ACC112 (cell line): ENCODE data around the gene FILIP1.

ENCODE experiments used
- H2AFZ ChIP-seq: fragments of 200-600 bp; sonication (generic); one replicate; pipeline ENCODE4 v1.6.0; 2017; ENCODE audit warnings: antibody characterized with exemption, low read length; ENCODE audit not compliant: unreplicated experiment
- H3K27ac ChIP-seq: fragments of 200-600 bp; sonication (generic); 2 replicates; pipeline ENCODE4 v1.5.1; 2014; ENCODE audit warnings: low read depth, mild to moderate bottlenecking, antibody characterized with exemption, low read length, moderate library complexity
- H3K27me3 ChIP-seq: fragments of 200-600 bp; sonication (generic); 2 replicates; pipeline ENCODE4 v1.6.1; 2014; ENCODE audit warnings: mild to moderate bottlenecking, antibody characterized with exemption, low read length, moderate library complexity, mixed read lengths; ENCODE audit not compliant: insufficient read depth
- H3K36me3 ChIP-seq: fragments of 200-600 bp; sonication (generic); 2 replicates; pipeline ENCODE4 v1.6.1; 2016; ENCODE audit warnings: mild to moderate bottlenecking, antibody characterized with exemption, low read length, moderate library complexity, mixed read lengths; ENCODE audit not compliant: insufficient read depth
- H3K4me1 ChIP-seq: fragments of 200-600 bp; sonication (generic); one replicate; pipeline ENCODE4 v1.6.1; 2016; ENCODE audit warnings: low read length, mixed read lengths; ENCODE audit not compliant: insufficient read depth, unreplicated experiment, control insufficient read depth
- H3K4me3 ChIP-seq: fragments of 200-600 bp; sonication (generic); 2 replicates; pipeline ENCODE4 v1.5.1; 2014; ENCODE audit warnings: mild to moderate bottlenecking, low read depth, low read length
- H3K79me2 ChIP-seq: fragments of 200-600 bp; sonication (generic); one replicate; pipeline ENCODE4 v1.6.0; 2016; ENCODE audit warnings: low read length; ENCODE audit not compliant: control insufficient read depth, unreplicated experiment, insufficient read depth

FILIP1 gene

GRCh38 chr6:75268121-75268987 lies 225.2 kb downstream of the FILIP1 start:
- Histone ChIP-seq H3K79me2 (peaks cover 52% of the 10 kb centered on the region), H3K27ac (no peak overlapping the region), H2AFZ (no peak overlapping the region), H3K4me1 (peaks cover 16% of the 10 kb centered on the region), H3K4me3 (no peak overlapping the region), H3K27me3 (no peaks in the 10 kb centered on the region), H3K36me3 (peaks cover 5% of the 10 kb centered on the region; the same call in 1 of the 2 replicates)

DNA sequence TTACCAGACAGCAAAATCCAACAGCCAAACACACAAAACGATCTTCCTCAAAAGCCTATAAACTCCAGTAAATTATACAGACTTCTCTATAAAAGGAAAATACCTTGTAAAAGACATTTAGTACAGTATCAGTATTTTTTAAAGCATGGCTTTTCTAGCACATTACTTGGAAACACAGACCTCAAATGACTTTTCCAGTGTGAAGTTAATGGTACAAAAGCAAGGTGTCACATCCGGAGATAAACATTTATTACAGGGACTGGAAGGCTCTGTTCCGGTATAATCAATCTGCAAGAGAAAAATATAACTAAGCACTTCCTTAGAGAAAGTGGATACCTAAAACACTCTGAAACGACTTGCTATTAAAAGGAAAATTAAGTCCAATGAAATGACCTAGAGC lies 226.1 kb downstream of the FILIP1 start:
- H3K27me3 ChIP-seq = no peaks in the 10 kb centered on the region
- peaks cover 51% of the 10 kb centered on the region for H3K79me2 ChIP-seq
- H3K4me3 ChIP-seq = no peak overlapping the region
- peaks cover 6% of the 10 kb centered on the region; the same call in 1 of the 2 replicates for H3K36me3 ChIP-seq
- H3K27ac ChIP-seq = no peak overlapping the region
- H2AFZ ChIP-seq = no peak overlapping the region
- H3K4me1 ChIP-seq = peaks cover 11% of the 10 kb centered on the region

GRCh38 chr6:75266716-75267291 lies 226.8 kb downstream of the FILIP1 start:
- 0 out of 2 replicates have a peak, but pooled peaks cover 5% of the 10 kb centered on the region for H3K36me3 ChIP-seq
- H2AFZ ChIP-seq = no peak overlapping the region
- no peak overlapping the region for H3K4me3 ChIP-seq
- peaks cover 47% of the 10 kb centered on the region for H3K79me2 ChIP-seq
- no peaks in the 10 kb centered on the region for H3K27me3 ChIP-seq
- no peak overlapping the region for H3K27ac ChIP-seq
- H3K4me1 ChIP-seq = peaks cover 7% of the 10 kb centered on the region

- Histone ChIP-seq H3K27ac (no peak overlapping the region), H3K4me1 (peaks cover 5% of the 10 kb centered on the region), H3K36me3 (peaks cover 26% of the 10 kb centered on the region), H3K27me3 (no peaks in the 10 kb centered on the region), H2AFZ (no peak overlapping the region), H3K79me2 (peaks cover 19% of the 10 kb centered on the region), H3K4me3 (no peak overlapping the region)
Observed at GRCh38 chr6:75263401-75263750, 230.2 kb downstream of the FILIP1 start.

GRCh38 chr6:75262716-75263400 lies 230.7 kb downstream of the FILIP1 start:
- H3K4me1 ChIP-seq = peaks cover under 1% of the 10 kb centered on the region
- H3K4me3 ChIP-seq = no peak overlapping the region
- H3K27me3 ChIP-seq = no peaks in the 10 kb centered on the region
- no peak overlapping the region for H3K27ac ChIP-seq
- H3K79me2 ChIP-seq = peaks cover 15% of the 10 kb centered on the region
- H2AFZ ChIP-seq = no peak overlapping the region
- peaks cover 28% of the 10 kb centered on the region for H3K36me3 ChIP-seq

DNA sequence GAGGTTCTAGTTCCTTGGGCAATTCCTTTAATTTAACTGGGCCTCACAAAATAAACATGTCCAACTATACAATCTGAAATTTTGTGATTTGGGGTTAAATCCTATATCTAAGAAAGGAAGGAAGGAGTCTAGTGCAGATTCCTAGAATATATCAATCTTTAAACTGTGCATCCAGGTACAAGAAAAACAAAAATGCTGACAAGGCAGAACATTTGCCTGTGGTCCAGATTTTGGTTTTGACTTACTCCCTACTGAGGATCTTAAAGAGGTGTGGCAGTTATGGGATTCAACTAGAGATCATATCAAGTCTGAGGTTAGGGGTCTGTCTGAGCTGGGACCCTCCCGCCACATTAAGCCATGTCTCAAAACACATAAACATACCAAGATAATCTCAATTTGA lies 232.3 kb downstream of the FILIP1 start:
- no peak overlapping the region for H3K27ac ChIP-seq
- no peaks in the 10 kb centered on the region for H3K27me3 ChIP-seq
- peaks cover 12% of the 10 kb centered on the region for H3K79me2 ChIP-seq
- H2AFZ ChIP-seq = no peak overlapping the region
- no peak overlapping the region for H3K4me3 ChIP-seq
- H3K36me3 ChIP-seq = peaks cover 34% of the 10 kb centered on the region
- H3K4me1 ChIP-seq = no peaks in the 10 kb centered on the region

GRCh38 chr6:75257343-75258087 lies 236.1 kb downstream of the FILIP1 start:
- no peak overlapping the region for H2AFZ ChIP-seq
- H3K27me3 ChIP-seq = no peaks in the 10 kb centered on the region
- no peaks in the 10 kb centered on the region for H3K79me2 ChIP-seq
- H3K4me3 ChIP-seq = no peak overlapping the region
- H3K27ac ChIP-seq = no peak overlapping the region
- H3K4me1 ChIP-seq = no peaks in the 10 kb centered on the region
- H3K36me3 ChIP-seq = peaks cover 48% of the 10 kb centered on the region

- Histone ChIP-seq H2AFZ (no peak overlapping the region), H3K4me3 (no peak overlapping the region), H3K4me1 (no peaks in the 10 kb centered on the region), H3K27ac (no peak overlapping the region), H3K27me3 (no peaks in the 10 kb centered on the region), H3K79me2 (no peaks in the 10 kb centered on the region), H3K36me3 (peaks cover 18% of the 10 kb centered on the region)
Observed at GRCh38 chr6:75250552-75250951, 243.0 kb downstream of the FILIP1 start.

GRCh38 chr6:75249837-75250236 lies 243.8 kb downstream of the FILIP1 start:
- Histone ChIP-seq H3K4me3 (no peak overlapping the region), H3K27me3 (no peaks in the 10 kb centered on the region), H3K27ac (no peak overlapping the region), H3K4me1 (no peaks in the 10 kb centered on the region), H3K79me2 (no peaks in the 10 kb centered on the region), H2AFZ (no peak overlapping the region), H3K36me3 (peaks cover 11% of the 10 kb centered on the region; the same call in 1 of the 2 replicates)

DNA sequence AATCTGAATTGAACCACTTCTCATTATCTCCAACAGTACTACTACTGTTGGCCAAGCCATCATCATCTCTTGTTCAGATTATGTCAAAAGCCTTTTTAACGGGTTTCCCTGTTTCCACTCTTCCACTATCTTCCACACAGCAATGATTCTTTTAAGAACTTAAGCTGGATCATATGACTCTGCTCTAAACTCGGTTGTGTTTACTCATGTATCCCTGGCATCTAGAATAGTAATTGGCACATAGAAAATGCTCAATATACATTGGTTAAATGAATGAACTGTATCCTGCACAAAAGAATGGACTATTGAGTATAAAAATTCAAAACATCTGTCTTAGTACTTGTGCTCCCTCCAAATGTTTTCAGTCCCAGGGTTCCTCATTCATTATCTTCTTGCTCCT lies 247.2 kb downstream of the FILIP1 start:
- Histone ChIP-seq H3K27me3 (no peaks in the 10 kb centered on the region), H3K4me1 (peaks cover 6% of the 10 kb centered on the region), H3K36me3 (no peaks in the 10 kb centered on the region), H2AFZ (no peak overlapping the region), H3K79me2 (peaks cover 26% of the 10 kb centered on the region), H3K4me3 (no peak overlapping the region), H3K27ac (no peak overlapping the region)
